ENCODE data around the gene DHRS1. TPM values are rescaled to one million over a fixed set of nuclear protein-coding genes. Genes with fewer than 3 reads are reported as not detected.
A peak's percentile ranks its signal among the peaks of the same experiment; 100 is the strongest.

DHRS1 gene
- total and polyA plus RNA-seq, 4 donors = 21.2 to 33.2 (median 28.5) TPM

DNA sequence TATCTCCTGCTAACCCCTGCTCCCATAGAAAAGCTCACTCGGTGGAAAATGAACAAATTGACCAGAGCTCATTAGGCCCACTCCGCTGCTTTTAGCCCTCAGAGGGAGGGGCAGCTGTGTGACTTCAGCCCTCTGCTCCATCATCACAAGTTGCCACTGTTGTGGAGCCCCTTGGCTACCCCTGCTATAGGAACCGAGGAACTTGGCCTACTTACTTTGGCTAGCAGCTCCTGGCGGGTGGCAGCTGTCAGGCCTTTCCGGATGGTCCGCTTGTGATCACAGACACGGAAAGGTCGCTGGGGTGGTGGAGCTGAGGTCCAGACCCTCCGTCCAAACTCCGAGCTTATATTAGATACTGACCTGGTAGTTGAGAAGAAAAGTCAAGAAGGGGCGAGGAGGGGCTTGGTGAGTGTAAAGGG lies 7.6 kb upstream of the DHRS1 start:
- no peaks in the 10 kb centered on the region for H3K9me3 ChIP-seq (ENCODE audit: control insufficient read depth, low read length)
- 80 to 82% methylated on average over 11 of the region's 11 CpGs for WGBS, 2 donors
- H3K27me3 ChIP-seq (ENCODE audit: control insufficient read depth in 1 of 2, insufficient read depth in 2 of 2, low read length in 1 of 2) = no peaks in the 10 kb centered on the region
- peaks cover 0 to 16% of the 10 kb centered on the region in 2 donors for H3K36me3 ChIP-seq (ENCODE audit: control insufficient read depth in 1 of 2, insufficient read depth in 2 of 2, low read length in 1 of 2)
- DNase-seq (no peak), ATAC-seq (ENCODE audit: low FRiP score) (no peak)
- no peak overlapping the region for H3K4me3 ChIP-seq (ENCODE audit: low read length in 2 of 2)
- intact Hi-C loops (cut with DNase I) = no loop called here
- no peak overlapping the region for H3K27ac ChIP-seq (ENCODE audit: low read depth in 1 of 2, low read length in 2 of 2)
- H3K4me1 ChIP-seq (ENCODE audit: control insufficient read depth in 1 of 2, insufficient read depth in 2 of 2, low read length in 2 of 2) = no peaks in the 10 kb centered on the region

DNA sequence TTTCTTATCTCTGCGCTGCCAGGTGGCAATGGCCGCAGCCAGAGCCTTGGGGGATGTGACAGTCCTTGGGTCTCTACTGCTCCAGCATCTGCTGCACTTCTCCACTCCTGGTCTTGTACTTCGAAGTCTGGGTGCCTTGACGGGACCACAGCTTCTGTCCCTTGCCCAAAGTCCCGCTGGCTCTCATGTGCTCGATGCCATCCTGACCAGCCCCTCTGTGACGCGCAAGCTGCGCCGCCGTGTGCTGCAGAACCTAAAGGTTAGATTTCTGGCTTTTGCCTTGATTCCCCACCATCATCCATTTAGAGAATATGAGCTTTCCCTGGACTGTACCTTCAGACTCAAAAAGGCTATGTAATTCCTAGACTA lies 4.4 kb upstream of the DHRS1 start:
- H3K27ac ChIP-seq (ENCODE audit: low read depth in 1 of 2, low read length in 2 of 2) = no peak overlapping the region
- no peak for DNase-seq
- no peaks in the 10 kb centered on the region for H3K4me1 ChIP-seq (ENCODE audit: control insufficient read depth in 1 of 2, insufficient read depth in 2 of 2, low read length in 2 of 2)
- H3K36me3 ChIP-seq (ENCODE audit: control insufficient read depth in 1 of 2, insufficient read depth in 2 of 2, low read length in 1 of 2) = peaks cover 0 to 16% of the 10 kb centered on the region in 2 donors
- no peaks in the 10 kb centered on the region for H3K27me3 ChIP-seq (ENCODE audit: control insufficient read depth in 1 of 2, insufficient read depth in 2 of 2, low read length in 1 of 2)
- intact Hi-C loops (cut with DNase I) = no loop called here
- H3K4me3 ChIP-seq (ENCODE audit: low read length in 2 of 2) = no peak overlapping the region
- 95 to 96% methylated on average over 11 of the region's 11 CpGs for WGBS, 2 donors
- no peaks in the 10 kb centered on the region for H3K9me3 ChIP-seq (ENCODE audit: control insufficient read depth, low read length)
- ATAC-seq (ENCODE audit: low FRiP score) = no peak

DNA sequence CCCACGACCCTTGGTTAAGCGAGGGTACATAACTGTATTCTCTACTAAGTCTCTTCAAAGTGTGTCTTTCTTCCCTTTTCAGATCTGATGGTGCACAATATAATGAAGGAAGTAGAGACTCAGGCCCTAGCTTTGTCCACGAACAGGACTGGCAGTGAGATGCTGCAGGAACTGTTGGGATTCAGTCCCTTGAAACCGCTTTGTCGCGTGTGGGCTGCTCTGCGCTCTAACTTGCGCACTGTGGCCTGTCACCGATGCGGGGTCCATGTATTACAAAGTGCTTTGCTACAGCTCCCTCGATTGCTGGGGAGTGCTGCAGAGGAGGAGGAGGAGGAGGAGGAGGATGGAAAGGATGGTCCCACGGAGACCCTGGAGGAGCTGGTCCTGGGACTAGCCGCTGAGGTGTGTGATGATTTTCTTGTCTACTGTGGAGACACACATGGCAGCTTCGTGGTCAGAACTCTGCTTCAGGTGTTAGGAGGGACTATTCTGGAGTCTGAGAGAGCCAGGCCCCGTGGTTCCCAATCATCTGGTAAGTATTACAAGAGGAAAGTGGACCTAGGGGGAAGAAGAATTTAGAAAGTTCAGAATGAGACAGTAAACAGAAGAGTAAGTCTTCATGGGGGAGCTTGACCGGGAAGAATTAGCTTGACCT lies 873 bp upstream of the DHRS1 start:
- H3K27me3 ChIP-seq (ENCODE audit: control insufficient read depth in 1 of 2, insufficient read depth in 2 of 2, low read length in 1 of 2) = no peaks in the 10 kb centered on the region
- ATAC-seq (ENCODE audit: low FRiP score) (no peak), DNase-seq (no peak)
- intact Hi-C loops (cut with DNase I) = no loop called here
- no peaks in the 10 kb centered on the region for H3K4me1 ChIP-seq (ENCODE audit: control insufficient read depth in 1 of 2, insufficient read depth in 2 of 2, low read length in 2 of 2)
- H3K27ac ChIP-seq (ENCODE audit: low read depth in 1 of 2, low read length in 2 of 2) = no peak overlapping the region
- 30 to 31% methylated on average over 16 of the region's 16 CpGs for WGBS, 2 donors
- no peaks in the 10 kb centered on the region for H3K9me3 ChIP-seq (ENCODE audit: control insufficient read depth, low read length)
- H3K36me3 ChIP-seq (ENCODE audit: control insufficient read depth in 1 of 2, insufficient read depth in 2 of 2, low read length in 1 of 2) = peaks cover 0 to 6% of the 10 kb centered on the region in 2 donors
- H3K4me3 ChIP-seq (ENCODE audit: low read length in 2 of 2) = peak overlapping the region; percentile 53 to 90

DNA sequence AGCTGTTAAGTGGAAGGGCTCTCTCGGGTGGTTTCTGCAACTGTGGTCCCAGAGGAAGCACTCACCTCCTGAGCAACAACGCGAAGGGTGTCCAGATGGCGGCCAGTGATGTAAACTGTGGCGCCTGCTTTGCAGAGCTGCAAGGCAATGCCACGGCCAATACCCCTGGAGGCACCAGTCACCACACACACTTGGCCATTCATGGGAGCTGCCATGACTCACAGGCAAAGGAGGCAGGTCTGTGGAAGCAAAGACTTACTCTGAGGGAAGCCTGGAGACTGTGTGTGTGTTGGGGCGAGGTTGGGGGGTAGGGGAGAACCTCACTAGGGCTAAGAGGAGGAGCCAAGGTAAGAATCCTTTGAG lies 707 bp downstream of the DHRS1 start:
- intact Hi-C loops (cut with DNase I) = loop anchor here in 1 of 2 donors (5.0 kb wide), 1 partner anchor 57 kb away; the partner anchor contains the start of gene TINF2
- H3K36me3 ChIP-seq (ENCODE audit: control insufficient read depth in 1 of 2, insufficient read depth in 2 of 2, low read length in 1 of 2) = peaks cover 0 to 3% of the 10 kb centered on the region in 2 donors
- DNase-seq = no peak
- 50 to 51% methylated on average over 7 of the region's 7 CpGs for WGBS, 2 donors
- H3K27ac ChIP-seq (ENCODE audit: low read depth in 1 of 2, low read length in 2 of 2) = no peak overlapping the region
- H3K4me1 ChIP-seq (ENCODE audit: control insufficient read depth in 1 of 2, insufficient read depth in 2 of 2, low read length in 2 of 2) = no peaks in the 10 kb centered on the region
- peak overlapping the region; percentile 58 to 90 for H3K4me3 ChIP-seq (ENCODE audit: low read length in 2 of 2)
- H3K27me3 ChIP-seq (ENCODE audit: control insufficient read depth in 1 of 2, insufficient read depth in 2 of 2, low read length in 1 of 2) = no peaks in the 10 kb centered on the region
- no peaks in the 10 kb centered on the region for H3K9me3 ChIP-seq (ENCODE audit: control insufficient read depth, low read length)
- ATAC-seq (ENCODE audit: low FRiP score) = peak; percentile 4

DNA sequence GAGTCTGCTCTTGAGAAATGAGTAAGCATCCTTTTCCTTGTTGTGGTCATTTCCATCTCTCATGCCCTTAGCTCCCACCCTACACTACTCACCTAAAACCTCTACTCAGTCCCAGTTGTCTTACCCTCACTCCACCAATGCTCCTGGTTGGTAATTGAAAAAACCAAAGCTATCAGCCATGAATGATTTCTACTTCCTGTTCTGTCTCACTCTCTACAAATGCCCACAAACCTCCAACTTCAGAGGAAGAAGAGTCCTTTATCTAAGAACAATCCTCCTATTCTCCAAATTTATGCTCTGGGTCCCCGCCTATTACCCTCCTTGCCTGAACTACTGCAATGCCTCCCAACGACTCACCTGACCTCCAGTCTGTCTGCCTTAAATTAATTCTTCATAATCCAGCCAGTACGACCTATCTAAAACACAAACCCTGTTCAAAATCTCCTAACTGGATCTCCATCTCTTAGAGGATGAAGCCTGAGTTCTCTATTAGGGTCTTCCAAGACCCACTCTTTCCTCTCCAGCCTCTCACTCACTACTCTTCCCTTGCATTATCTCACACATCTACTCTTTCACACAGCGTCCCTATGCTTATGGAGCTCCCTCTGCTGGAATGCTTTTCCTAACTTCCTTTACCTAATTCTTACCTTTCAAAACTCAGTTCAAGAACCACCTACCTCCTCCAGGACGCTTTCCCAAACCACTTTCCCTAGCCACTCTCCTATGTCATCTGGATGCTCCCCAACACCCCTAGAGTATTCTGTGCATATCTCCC lies 2.2 kb downstream of the DHRS1 start:
- Histone ChIP-seq H3K36me3 (ENCODE audit: control insufficient read depth in 1 of 2, insufficient read depth in 2 of 2, low read length in 1 of 2) (no peaks in the 10 kb centered on the region), H3K27ac (ENCODE audit: low read depth in 1 of 2, low read length in 2 of 2) (no peak overlapping the region)

DNA sequence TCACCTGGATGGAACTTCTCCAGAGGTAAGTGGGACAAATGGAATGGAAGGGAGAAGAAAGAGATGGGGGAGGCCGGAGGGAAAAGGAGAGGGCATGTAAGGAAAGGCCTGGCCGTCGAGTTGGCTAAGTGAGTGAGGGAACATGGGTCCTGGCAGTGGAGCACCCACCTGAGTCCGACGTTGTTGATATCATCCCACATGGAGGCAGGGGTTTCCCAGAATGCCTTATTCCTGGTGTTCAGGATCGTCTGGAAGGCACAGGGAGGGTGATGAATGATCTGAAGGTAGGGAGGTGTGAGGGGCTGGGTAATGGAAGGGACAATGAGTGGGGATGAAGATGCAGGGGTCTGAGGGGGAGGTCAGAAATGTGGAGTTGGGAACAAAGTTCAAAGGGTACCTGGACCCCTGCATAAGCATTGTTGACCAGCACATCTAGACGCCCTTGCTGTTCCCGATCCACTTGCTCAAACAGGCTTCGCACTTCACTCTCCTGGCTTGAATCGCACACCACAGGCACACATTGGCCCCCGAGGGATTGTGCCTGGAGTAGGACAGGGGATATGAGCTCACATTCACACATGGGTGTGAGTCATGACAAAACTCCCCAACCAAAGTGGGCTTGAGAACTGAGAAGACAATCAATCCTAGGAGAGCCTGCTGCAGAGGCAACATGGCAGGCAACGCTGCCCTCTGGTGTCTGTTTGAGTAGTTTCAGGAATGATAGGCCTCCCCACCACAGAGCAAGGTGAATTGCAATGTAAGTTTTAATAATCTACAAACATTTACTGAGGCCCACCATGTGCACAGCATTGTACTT lies 3.0 kb downstream of the DHRS1 start:
- Histone ChIP-seq H3K36me3 (ENCODE audit: control insufficient read depth in 1 of 2, insufficient read depth in 2 of 2, low read length in 1 of 2) (no peaks in the 10 kb centered on the region), H3K27ac (ENCODE audit: low read depth in 1 of 2, low read length in 2 of 2) (no peak overlapping the region)

More for the DNA sequence above, 2.2 kb downstream of the DHRS1 start:
- WGBS, 2 donors = 54 to 57% methylated on average over 5 of the region's 5 CpGs
- Histone ChIP-seq H3K9me3 (ENCODE audit: control insufficient read depth, low read length) (no peaks in the 10 kb centered on the region), H3K4me3 (ENCODE audit: low read length in 2 of 2) (no peak overlapping the region), H3K27me3 (ENCODE audit: control insufficient read depth in 1 of 2, insufficient read depth in 2 of 2, low read length in 1 of 2) (no peaks in the 10 kb centered on the region), H3K4me1 (ENCODE audit: control insufficient read depth in 1 of 2, insufficient read depth in 2 of 2, low read length in 2 of 2) (no peaks in the 10 kb centered on the region)
- DNase-seq (no peak), ATAC-seq (ENCODE audit: low FRiP score) (no peak)
- intact Hi-C loops (cut with DNase I) = loop anchor here (1.0 to 5.0 kb wide), 2 partner anchors 54 to 55 kb away; partner anchors contain the start of gene TINF2 (in 1 of the 2)

DNA sequence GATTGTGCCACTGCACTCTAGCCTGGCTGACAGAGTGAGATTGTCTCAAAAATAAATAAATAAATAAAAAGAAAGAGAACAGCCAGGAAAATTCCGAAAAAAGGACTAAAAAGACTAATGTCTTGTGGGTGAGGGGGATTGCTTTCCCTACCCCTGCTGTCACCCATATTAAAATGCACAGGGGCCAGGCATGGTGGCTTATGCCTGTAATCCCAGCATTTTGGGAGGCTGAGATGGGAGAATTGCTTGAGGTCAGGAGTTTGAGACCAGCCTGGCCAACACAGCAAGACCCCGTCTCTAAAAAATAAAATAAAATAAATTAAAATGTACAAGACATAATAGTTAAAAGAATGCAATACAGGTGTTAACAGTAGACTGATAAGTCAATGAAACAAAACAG lies 6.1 kb downstream of the DHRS1 start:
- H3K9me3 ChIP-seq (ENCODE audit: control insufficient read depth, low read length) = no peaks in the 10 kb centered on the region
- ATAC-seq (ENCODE audit: low FRiP score) = no peak
- no peak for DNase-seq
- H3K4me1 ChIP-seq (ENCODE audit: control insufficient read depth in 1 of 2, insufficient read depth in 2 of 2, low read length in 2 of 2) = no peaks in the 10 kb centered on the region
- H3K4me3 ChIP-seq (ENCODE audit: low read length in 2 of 2) = no peak overlapping the region
- intact Hi-C loops (cut with DNase I) = no loop called here
- WGBS, 2 donors = 92 to 93% methylated on average over 2 of the region's 2 CpGs
- H3K27me3 ChIP-seq (ENCODE audit: control insufficient read depth in 1 of 2, insufficient read depth in 2 of 2, low read length in 1 of 2) = no peaks in the 10 kb centered on the region
- H3K36me3 ChIP-seq (ENCODE audit: control insufficient read depth in 1 of 2, insufficient read depth in 2 of 2, low read length in 1 of 2) = peaks cover 0 to 6% of the 10 kb centered on the region in 2 donors
- no peak overlapping the region for H3K27ac ChIP-seq (ENCODE audit: low read depth in 1 of 2, low read length in 2 of 2)

More for the DNA sequence above, 3.0 kb downstream of the DHRS1 start:
- DNase-seq = peak in 1 of 2 donors; percentile 71
- Histone ChIP-seq H3K27me3 (ENCODE audit: control insufficient read depth in 1 of 2, insufficient read depth in 2 of 2, low read length in 1 of 2) (no peaks in the 10 kb centered on the region), H3K9me3 (ENCODE audit: control insufficient read depth, low read length) (no peaks in the 10 kb centered on the region), H3K4me1 (ENCODE audit: control insufficient read depth in 1 of 2, insufficient read depth in 2 of 2, low read length in 2 of 2) (no peaks in the 10 kb centered on the region), H3K4me3 (ENCODE audit: low read length in 2 of 2) (no peak overlapping the region)
- intact Hi-C loops (cut with DNase I) = loop anchor here (1.0 to 5.0 kb wide), 2 partner anchors 53 to 54 kb away; partner anchors contain the start of gene TINF2 (in 1 of the 2)
- peak; percentile 74 for ATAC-seq (ENCODE audit: low FRiP score)
- 55 to 57% methylated on average over 12 of the region's 12 CpGs for WGBS, 2 donors

DNA sequence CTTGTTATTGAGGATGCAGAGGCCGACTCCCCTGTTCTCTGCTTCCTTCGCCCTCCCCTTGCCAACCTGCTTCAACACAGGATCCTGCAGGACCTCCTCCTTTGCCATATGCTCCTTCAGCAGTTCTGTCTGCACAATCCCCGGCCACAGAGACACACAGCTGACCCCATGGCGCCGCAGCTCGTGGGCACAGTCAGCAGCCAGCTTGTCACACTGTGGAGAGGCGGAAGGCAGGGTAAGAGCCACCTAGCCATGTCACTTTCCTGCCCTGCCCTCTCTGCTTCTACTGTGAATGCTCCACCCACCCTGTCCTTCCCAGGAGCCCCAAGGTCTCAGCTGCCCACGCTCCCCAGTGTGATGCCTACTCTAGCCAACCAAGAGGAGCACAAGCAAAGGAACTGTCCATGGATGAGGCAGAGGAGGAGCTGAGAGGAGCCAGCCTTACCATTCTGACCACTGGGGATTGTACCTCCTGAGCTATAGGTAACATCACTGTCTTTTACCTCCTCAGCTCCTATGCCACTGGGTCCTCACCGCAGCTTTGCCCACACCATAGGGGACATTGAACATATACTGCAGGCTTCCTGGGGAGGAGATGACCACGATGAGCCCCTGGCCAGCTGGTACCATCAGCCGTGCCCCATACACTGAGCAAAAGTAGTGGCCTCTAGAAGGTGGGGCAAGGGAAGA lies 7.3 kb downstream of the DHRS1 start:
- H3K4me1 ChIP-seq (ENCODE audit: control insufficient read depth in 1 of 2, insufficient read depth in 2 of 2, low read length in 2 of 2) = no peaks in the 10 kb centered on the region
- no peak for DNase-seq
- WGBS, 2 donors = 93 to 95% methylated on average over 11 of the region's 11 CpGs
- H3K36me3 ChIP-seq (ENCODE audit: control insufficient read depth in 1 of 2, insufficient read depth in 2 of 2, low read length in 1 of 2) = peaks cover 0 to 6% of the 10 kb centered on the region in 2 donors
- intact Hi-C loops (cut with DNase I) = no loop called here
- H3K27ac ChIP-seq (ENCODE audit: low read depth in 1 of 2, low read length in 2 of 2) = no peak overlapping the region
- H3K27me3 ChIP-seq (ENCODE audit: control insufficient read depth in 1 of 2, insufficient read depth in 2 of 2, low read length in 1 of 2) = no peaks in the 10 kb centered on the region
- H3K9me3 ChIP-seq (ENCODE audit: control insufficient read depth, low read length) = no peaks in the 10 kb centered on the region
- no peak overlapping the region for H3K4me3 ChIP-seq (ENCODE audit: low read length in 2 of 2)
- ATAC-seq (ENCODE audit: low FRiP score) = no peak

All from aorta (tissue), 5 donors.